Measurements from ENCODE around the gene NDRG2.

The NDRG2 gene

GRCh38 chr14:21053184-21054122 is 28.6 kb upstream of the NDRG2 start:
- TF ChIP-seq CTCF (IDR thresholded peaks at IDR 0.05; ENCODE audit: low read depth, low read length) (no peak), MAX (IDR thresholded peaks at IDR 0.05; ENCODE audit: low read depth, low read length) (no peak), MYC (IDR thresholded peaks at IDR 0.05; ENCODE audit: low read depth, low read length) (no peak), POLR2A (IDR thresholded peaks at IDR 0.05; ENCODE audit: extremely low read depth, insufficient read length) (no peak)
- no peak overlapping the region for H3K4me3 ChIP-seq (ENCODE audit: low read depth, low read length)
- no peak for DNase-seq (ENCODE audit: low read depth)

GRCh38 chr14:21050597-21050996 is 25.7 kb upstream of the NDRG2 start:
- DNase-seq (ENCODE audit: low read depth), result no peak
- H3K4me3 ChIP-seq (ENCODE audit: low read depth, low read length), result no peak overlapping the region
- TF ChIP-seq MAX (IDR thresholded peaks at IDR 0.05; ENCODE audit: low read depth, low read length), result no peak
- TF ChIP-seq POLR2A (IDR thresholded peaks at IDR 0.05; ENCODE audit: extremely low read depth, insufficient read length), result no peak
- TF ChIP-seq CTCF (IDR thresholded peaks at IDR 0.05; ENCODE audit: low read depth, low read length), result no peak
- no peak for TF ChIP-seq MYC (IDR thresholded peaks at IDR 0.05; ENCODE audit: low read depth, low read length)

GRCh38 chr14:21049271-21049673 is 24.4 kb upstream of the NDRG2 start:
- H3K4me3 ChIP-seq (ENCODE audit: low read depth, low read length), result no peak overlapping the region
- no peak for TF ChIP-seq POLR2A (IDR thresholded peaks at IDR 0.05; ENCODE audit: extremely low read depth, insufficient read length)
- no peak for TF ChIP-seq MYC (IDR thresholded peaks at IDR 0.05; ENCODE audit: low read depth, low read length)
- no peak for TF ChIP-seq CTCF (IDR thresholded peaks at IDR 0.05; ENCODE audit: low read depth, low read length)
- TF ChIP-seq MAX (IDR thresholded peaks at IDR 0.05; ENCODE audit: low read depth, low read length), result no peak
- no peak for DNase-seq (ENCODE audit: low read depth)

- no peak for DNase-seq (ENCODE audit: low read depth)
- no peak overlapping the region for H3K4me3 ChIP-seq (ENCODE audit: low read depth, low read length)
- no peak for TF ChIP-seq MAX (IDR thresholded peaks at IDR 0.05; ENCODE audit: low read depth, low read length)
Observed at GRCh38 chr14:21048638-21049037, 23.8 kb upstream of the NDRG2 start.

GRCh38 chr14:21047378-21047781 is 22.5 kb upstream of the NDRG2 start:
- H3K4me3 ChIP-seq (ENCODE audit: low read depth, low read length), result no peak overlapping the region
- DNase-seq (ENCODE audit: low read depth), result no peak
- TF ChIP-seq CTCF (IDR thresholded peaks at IDR 0.05; ENCODE audit: low read depth, low read length), result no peak
- no peak for TF ChIP-seq MAX (IDR thresholded peaks at IDR 0.05; ENCODE audit: low read depth, low read length)

GRCh38 chr14:21043974-21044618 is 19.2 kb upstream of the NDRG2 start:
- TF ChIP-seq CTCF (IDR thresholded peaks at IDR 0.05; ENCODE audit: low read depth, low read length) (no peak), MAX (IDR thresholded peaks at IDR 0.05; ENCODE audit: low read depth, low read length) (peak; percentile 20; the same call in 1 of the 2 replicates), MYC (IDR thresholded peaks at IDR 0.05; ENCODE audit: low read depth, low read length) (peak; percentile 7; the same call in 1 of the 2 replicates), POLR2A (IDR thresholded peaks at IDR 0.05; ENCODE audit: extremely low read depth, insufficient read length) (no peak)
- H3K4me3 ChIP-seq (ENCODE audit: low read depth, low read length), result no peak overlapping the region
- peak; percentile 80 for DNase-seq (ENCODE audit: low read depth)
